Measurements from ENCODE around the gene COL4A1. TPM values are rescaled to one million over a fixed set of nuclear protein-coding genes. Genes with fewer than 3 reads are reported as not detected.

Gene COL4A1
- total RNA-seq, 1 donor from 2014 or later, result 105 TPM

DNA sequence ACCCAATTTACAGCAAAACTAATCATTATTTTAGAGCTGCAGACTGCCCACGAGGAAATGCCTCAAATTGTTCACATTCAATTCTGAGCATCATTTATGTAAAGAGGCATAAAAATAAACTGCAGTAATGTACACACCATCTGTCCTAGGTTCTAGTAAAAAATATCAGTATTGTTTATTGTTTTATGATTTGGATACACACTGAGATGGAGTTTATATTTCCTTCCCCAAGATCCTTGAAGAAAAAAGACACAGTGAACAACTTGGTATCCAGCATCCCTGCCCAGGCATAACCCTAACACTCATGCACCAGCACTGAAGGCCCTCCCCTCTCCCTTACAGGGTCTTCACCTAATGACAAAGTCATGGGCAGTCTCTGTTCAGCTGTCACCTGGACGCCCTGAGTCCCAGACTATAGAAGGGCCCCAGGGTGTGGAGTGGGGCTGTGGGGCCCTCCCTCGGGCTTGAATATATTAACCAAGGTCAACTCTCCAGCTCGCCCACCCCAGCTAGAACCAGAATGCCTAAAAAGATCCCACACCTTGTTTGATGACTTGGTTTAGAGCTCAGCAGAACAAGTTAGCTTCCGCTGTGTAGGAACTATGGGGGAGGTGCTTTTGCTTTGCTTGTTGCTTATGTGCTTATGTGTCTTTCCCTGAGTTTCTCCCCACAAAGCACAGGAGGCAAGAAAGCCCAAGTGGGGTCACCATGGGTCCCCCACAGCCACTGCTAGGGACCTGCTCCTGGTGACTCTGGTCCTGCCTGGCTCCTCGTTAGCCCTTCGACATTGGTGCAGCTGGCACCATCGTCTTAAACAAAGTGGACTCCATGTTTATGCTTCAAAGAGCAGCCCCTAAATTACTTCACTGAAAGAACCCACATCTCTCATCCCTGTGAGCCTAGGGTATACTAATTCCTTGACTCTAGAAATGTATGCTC lies 111.1 kb downstream of the COL4A1 start:
- Mint-ChIP-seq H3K27ac (no peak overlapping the region), H3K4me3 (no peak overlapping the region), H3K27me3 (ENCODE audit: insufficient read depth, low read depth) (no peaks in the 10 kb centered on the region), H3K9me3 (no peaks in the 10 kb centered on the region), H3K4me1 (no peaks in the 10 kb centered on the region), H3K36me3 (peaks cover 27% of the 10 kb centered on the region)
- DNase-seq (ENCODE audit: low spot score), result no peak
- no peaks in the 10 kb centered on the region for H3F3A ChIP-seq (ENCODE audit: low read depth)
- no peaks in the 10 kb centered on the region for H4K20me1 ChIP-seq (ENCODE audit: low read depth)
- TF ChIP-seq EZH2 (IDR thresholded peaks at IDR 0.05), result no peak
- no peaks in the 10 kb centered on the region for H3K27me3 ChIP-seq
- H3K27ac ChIP-seq, result no peak overlapping the region
- no peaks in the 10 kb centered on the region for H3K36me3 ChIP-seq
- no peaks in the 10 kb centered on the region for H3K79me2 ChIP-seq (ENCODE audit: low read depth)
- H3K4me3 ChIP-seq, result no peak overlapping the region
- no peaks in the 10 kb centered on the region for H3K4me1 ChIP-seq
- H3K4me2 ChIP-seq, result no peak overlapping the region
- H2AFZ ChIP-seq (replicated peaks), result no peak overlapping the region
- H3K9me3 ChIP-seq (ENCODE audit: low read depth), result no peaks in the 10 kb centered on the region
- H3K9ac ChIP-seq, result no peak overlapping the region

DNA sequence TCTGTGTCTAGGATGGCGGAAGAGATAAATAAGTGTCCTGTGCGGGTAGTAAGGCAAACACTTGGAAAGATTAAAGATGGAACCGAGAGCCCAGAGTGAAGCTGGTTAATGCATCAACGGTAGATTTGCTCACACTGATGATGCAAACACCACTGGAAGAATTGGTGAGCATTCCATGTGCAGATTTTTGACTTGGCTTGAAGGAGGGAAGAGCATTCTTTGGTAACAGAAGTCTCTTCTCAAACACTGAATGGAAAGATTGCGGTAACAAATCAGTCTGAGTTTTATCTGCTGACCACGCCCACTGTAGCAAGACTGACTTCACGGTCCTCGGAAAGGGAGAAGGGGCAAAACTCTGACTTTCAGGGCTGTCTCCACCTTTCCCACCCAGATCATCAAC lies 112.5 kb downstream of the COL4A1 start:
- Histone ChIP-seq H4K20me1 (ENCODE audit: low read depth) (no peaks in the 10 kb centered on the region), H2AFZ (replicated peaks) (no peak overlapping the region), H3F3A (ENCODE audit: low read depth) (no peaks in the 10 kb centered on the region), H3K9ac (no peak overlapping the region), H3K4me3 (no peak overlapping the region), H3K4me1 (no peaks in the 10 kb centered on the region), H3K9me3 (ENCODE audit: low read depth) (no peaks in the 10 kb centered on the region), H3K4me2 (no peak overlapping the region), H3K36me3 (no peaks in the 10 kb centered on the region), H3K27ac (no peak overlapping the region), H3K79me2 (ENCODE audit: low read depth) (no peaks in the 10 kb centered on the region), H3K27me3 (no peaks in the 10 kb centered on the region)
- TF ChIP-seq CTCF (IDR thresholded peaks at IDR 0.05), result no peak
- TF ChIP-seq EZH2 (IDR thresholded peaks at IDR 0.05), result no peak
- TF ChIP-seq EZH2phosphoT487 (IDR thresholded peaks at IDR 0.05), result no peak
- H3K27ac Mint-ChIP-seq, result no peak overlapping the region
- H3K27me3 Mint-ChIP-seq (ENCODE audit: insufficient read depth, low read depth), result no peaks in the 10 kb centered on the region
- peaks cover 26% of the 10 kb centered on the region for H3K36me3 Mint-ChIP-seq
- no peak overlapping the region for H3K4me3 Mint-ChIP-seq
- H3K4me1 Mint-ChIP-seq, result no peaks in the 10 kb centered on the region
- DNase-seq (ENCODE audit: low spot score), result no peak
- H3K9me3 Mint-ChIP-seq, result no peaks in the 10 kb centered on the region

GRCh38 chr13:110193491-110193890 lies 113.5 kb downstream of the COL4A1 start:
- no peaks in the 10 kb centered on the region for H3K36me3 ChIP-seq

More at GRCh38 chr13:110193491-110193890, 113.5 kb downstream of the COL4A1 start:
- Histone ChIP-seq H3K4me1 (no peaks in the 10 kb centered on the region), H3F3A (ENCODE audit: low read depth) (no peaks in the 10 kb centered on the region), H3K9me3 (ENCODE audit: low read depth) (no peaks in the 10 kb centered on the region), H3K27ac (no peak overlapping the region), H3K4me2 (no peak overlapping the region), H3K9ac (no peak overlapping the region), H3K79me2 (ENCODE audit: low read depth) (no peaks in the 10 kb centered on the region), H3K4me3 (no peak overlapping the region), H3K27me3 (no peaks in the 10 kb centered on the region), H4K20me1 (ENCODE audit: low read depth) (no peaks in the 10 kb centered on the region), H2AFZ (replicated peaks) (no peak overlapping the region)
- no peaks in the 10 kb centered on the region for H3K9me3 Mint-ChIP-seq
- no peaks in the 10 kb centered on the region for H3K27me3 Mint-ChIP-seq (ENCODE audit: insufficient read depth, low read depth)
- H3K36me3 Mint-ChIP-seq, result peaks cover 29% of the 10 kb centered on the region
- no peak for TF ChIP-seq EZH2phosphoT487 (IDR thresholded peaks at IDR 0.05)
- TF ChIP-seq EZH2 (IDR thresholded peaks at IDR 0.05), result no peak
- TF ChIP-seq CTCF (IDR thresholded peaks at IDR 0.05), result no peak
- no peak overlapping the region for H3K4me3 Mint-ChIP-seq
- H3K4me1 Mint-ChIP-seq, result no peaks in the 10 kb centered on the region
- DNase-seq (ENCODE audit: low spot score), result no peak
- no peak overlapping the region for H3K27ac Mint-ChIP-seq

All from neural progenitor cell (in vitro differentiated cells).